Left renal pelvis (tissue), 4 donors: Measurements from ENCODE around the gene ZFHX3. TPM values are rescaled to one million over a fixed set of nuclear protein-coding genes. Genes with fewer than 3 reads are reported as not detected.

Experiments used
- DNase-seq, 4 donors: peaks; one replicate each; pipeline ENCODE4 v3.0.0-alpha.2; 2013; ENCODE audit warnings: low read depth in 4 of 4, low spot score in 3 of 4
- polyA plus RNA-seq, 4 donors: library from polyadenylated mRNA; unstranded; fragments of 120-200 nt; gene quantifications; one replicate each; pipeline ENCODE4 v1.2.1, GENCODE V29; 2013; ENCODE audit not compliant: insufficient read length in 4 of 4

The ZFHX3 gene
- polyA plus RNA-seq, 4 donors = 7.3 to 26.9 (median 20.6) TPM

GRCh38 chr16:72917051-72917450 lies 130.9 kb downstream of the ZFHX3 start:
- DNase-seq = no peak

GRCh38 chr16:72915331-72915730 lies 132.6 kb downstream of the ZFHX3 start:
- DNase-seq = no peak

GRCh38 chr16:72913551-72913950 lies 134.4 kb downstream of the ZFHX3 start:
- no peak for DNase-seq

- no peak for DNase-seq
These were observed 136.0 kb downstream of the ZFHX3 start for GRCh38 chr16:72911971-72912370.

GRCh38 chr16:72910875-72911274 lies 137.1 kb downstream of the ZFHX3 start:
- no peak for DNase-seq

- no peak for DNase-seq
These were observed 137.5 kb downstream of the ZFHX3 start for GRCh38 chr16:72910381-72910780.

- no peak for DNase-seq
These were observed 138.7 kb downstream of the ZFHX3 start for GRCh38 chr16:72909196-72909595.

GRCh38 chr16:72908362-72909167 lies 139.4 kb downstream of the ZFHX3 start:
- DNase-seq = no peak

GRCh38 chr16:72905581-72905980 lies 142.3 kb downstream of the ZFHX3 start:
- no peak for DNase-seq

GRCh38 chr16:72903176-72903575 lies 144.8 kb downstream of the ZFHX3 start:
- no peak for DNase-seq

- no peak for DNase-seq
These were observed 145.7 kb downstream of the ZFHX3 start for GRCh38 chr16:72902206-72902605.

GRCh38 chr16:72901000-72901627 lies 146.8 kb downstream of the ZFHX3 start:
- no peak for DNase-seq

- DNase-seq = no peak
These were observed 149.6 kb downstream of the ZFHX3 start for GRCh38 chr16:72898216-72898825.

- no peak for DNase-seq
These were observed 150.2 kb downstream of the ZFHX3 start for GRCh38 chr16:72897707-72898106.

- DNase-seq = no peak
These were observed 151.3 kb downstream of the ZFHX3 start for GRCh38 chr16:72896485-72897118.

GRCh38 chr16:72895951-72896350 lies 152.0 kb downstream of the ZFHX3 start:
- DNase-seq = no peak

- no peak for DNase-seq
These were observed 153.4 kb downstream of the ZFHX3 start for GRCh38 chr16:72894293-72895151.

GRCh38 chr16:72891291-72892227 lies 156.4 kb downstream of the ZFHX3 start:
- DNase-seq = no peak

GRCh38 chr16:72890587-72890986 lies 157.3 kb downstream of the ZFHX3 start:
- no peak for DNase-seq
